Loucy (cell line): ENCODE results near the gene BLCAP.
A peak's percentile ranks its signal among the peaks of the same experiment; 100 is the strongest.

ENCODE experiments used
- H2AFZ ChIP-seq: fragments of 200-600 bp; sonication (generic); 2 replicates; pipeline ENCODE4 v1.6.0; 2016; ENCODE audit warnings: antibody characterized with exemption, mild to moderate bottlenecking, low read length, moderate library complexity
- H3F3A ChIP-seq: fragments of 200-600 bp; 2 replicates; pipeline ENCODE4 v1.6.0; 2016; ENCODE audit warnings: antibody characterized with exemption, low read depth, mild to moderate bottlenecking
- H3K27me3 ChIP-seq: fragments of 200-600 bp; sonication (generic); 2 replicates; pipeline ENCODE4 v1.6.1; 2014; ENCODE audit warnings: low read length, mild to moderate bottlenecking; ENCODE audit not compliant: insufficient read depth, poor library complexity, severe bottlenecking
- H3K36me3 ChIP-seq: fragments of 200-600 bp; sonication (generic); 2 replicates; pipeline ENCODE4 v1.6.1; 2016; ENCODE audit warnings: low read length; ENCODE audit not compliant: insufficient read depth
- H3K4me1 ChIP-seq: fragments of 200-600 bp; sonication (generic); 2 replicates; pipeline ENCODE4 v1.5.1; 2014; ENCODE audit warnings: low read length, mild to moderate bottlenecking; ENCODE audit not compliant: insufficient read depth, poor library complexity, severe bottlenecking
- H3K4me2 ChIP-seq: fragments of 200-600 bp; sonication (generic); 2 replicates; pipeline ENCODE4 v1.6.0; 2014; ENCODE audit warnings: antibody characterized with exemption, low read length, low read depth, mild to moderate bottlenecking; ENCODE audit not compliant: poor library complexity, severe bottlenecking
- H3K4me3 ChIP-seq: fragments of 200-600 bp; sonication (generic); 2 replicates; pipeline ENCODE4 v1.5.1; 2014; ENCODE audit warnings: low read length, mild to moderate bottlenecking, mixed read lengths; ENCODE audit not compliant: poor library complexity, severe bottlenecking
- H3K79me2 ChIP-seq: fragments of 200-600 bp; sonication (generic); 2 replicates; pipeline ENCODE4 v1.6.1; 2014; ENCODE audit warnings: low read length; ENCODE audit not compliant: insufficient read depth
- H3K9ac ChIP-seq: fragments of 200-600 bp; sonication (generic); 2 replicates; pipeline ENCODE4 v1.6.0; 2014; ENCODE audit warnings: mild to moderate bottlenecking, low read depth, low read length, moderate library complexity; ENCODE audit not compliant: poor library complexity, severe bottlenecking
- H3K9me2 ChIP-seq: fragments of 200-600 bp; sonication (generic); replicated peaks from 2 replicates; pipeline ENCODE4 v1.6.1; 2016; ENCODE audit warnings: low read depth, low read length, mixed read lengths
- H3K9me3 ChIP-seq: fragments of 200-600 bp; sonication (generic); 2 replicates; pipeline ENCODE4 v1.6.1; 2014; ENCODE audit warnings: mild to moderate bottlenecking, antibody characterized with exemption, low read length, low read depth; ENCODE audit not compliant: insufficient read depth
- H4K20me1 ChIP-seq: fragments of 200-600 bp; sonication (generic); 2 replicates; pipeline ENCODE4 v1.6.0; 2014; ENCODE audit warnings: antibody characterized with exemption, low read length, mild to moderate bottlenecking; ENCODE audit not compliant: insufficient read depth, poor library complexity, severe bottlenecking
- EZH2phosphoT487 ChIP-seq: fragments of 200-600 bp; IDR thresholded peaks from 2 replicates; pipeline ENCODE4 v1.6.1; 2018; ENCODE audit warnings: antibody characterized with exemption, mild to moderate bottlenecking, moderate library complexity, borderline replicate concordance
- TF ChIP-seq, protein P1 (sequence below): fragments of 200-600 bp; sonication (generic); conservative IDR thresholded peaks from 2 replicates; pipeline ENCODE4 v1.5.1; 2014; ENCODE audit warnings: mild to moderate bottlenecking, antibody characterized with exemption, low read length

BLCAP gene

DNA sequence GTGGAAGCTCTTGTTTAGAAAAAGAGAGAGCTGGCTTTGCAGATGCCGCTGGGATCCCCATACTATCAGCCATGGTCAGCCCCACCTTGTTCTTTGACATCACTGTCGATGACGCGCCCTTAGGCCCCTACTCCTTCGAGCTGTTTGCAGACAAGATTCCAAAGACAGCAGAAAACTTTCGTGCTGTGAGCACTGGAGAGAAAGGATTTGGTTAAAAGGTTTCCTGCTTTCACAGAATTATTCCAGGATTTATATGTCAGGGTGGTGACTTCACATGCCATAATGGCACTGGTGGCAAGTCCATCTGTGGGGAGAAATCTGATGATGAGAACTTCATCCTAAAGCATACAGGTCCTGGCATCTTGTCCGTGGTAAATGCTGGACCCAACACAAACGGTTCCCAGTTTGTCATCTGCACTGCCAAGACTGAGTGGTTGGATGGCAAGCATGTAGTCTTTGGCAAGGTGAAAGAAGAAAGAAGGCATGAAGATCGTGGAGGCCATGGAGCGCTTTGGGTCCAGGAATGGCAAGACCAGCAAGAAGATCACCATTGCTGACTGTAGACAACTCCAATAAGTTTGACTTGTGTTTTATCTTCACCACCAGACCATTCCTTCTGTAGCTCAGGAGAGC is 2.4 kb upstream of the BLCAP start:
- Histone ChIP-seq H3K36me3 (no peaks in the 10 kb centered on the region), H2AFZ (no peak overlapping the region), H3K4me3 (no peak overlapping the region), H3F3A (no peaks in the 10 kb centered on the region), H3K4me2 (no peak overlapping the region), H3K9me3 (no peaks in the 10 kb centered on the region), H3K9ac (no peak overlapping the region), H3K79me2 (peaks cover 30% of the 10 kb centered on the region), H3K9me2 (no peaks in the 10 kb centered on the region), H3K27me3 (no peaks in the 10 kb centered on the region), H3K4me1 (peaks cover 38% of the 10 kb centered on the region), H4K20me1 (peaks cover 24% of the 10 kb centered on the region)
- TF ChIP-seq, protein P1, sequence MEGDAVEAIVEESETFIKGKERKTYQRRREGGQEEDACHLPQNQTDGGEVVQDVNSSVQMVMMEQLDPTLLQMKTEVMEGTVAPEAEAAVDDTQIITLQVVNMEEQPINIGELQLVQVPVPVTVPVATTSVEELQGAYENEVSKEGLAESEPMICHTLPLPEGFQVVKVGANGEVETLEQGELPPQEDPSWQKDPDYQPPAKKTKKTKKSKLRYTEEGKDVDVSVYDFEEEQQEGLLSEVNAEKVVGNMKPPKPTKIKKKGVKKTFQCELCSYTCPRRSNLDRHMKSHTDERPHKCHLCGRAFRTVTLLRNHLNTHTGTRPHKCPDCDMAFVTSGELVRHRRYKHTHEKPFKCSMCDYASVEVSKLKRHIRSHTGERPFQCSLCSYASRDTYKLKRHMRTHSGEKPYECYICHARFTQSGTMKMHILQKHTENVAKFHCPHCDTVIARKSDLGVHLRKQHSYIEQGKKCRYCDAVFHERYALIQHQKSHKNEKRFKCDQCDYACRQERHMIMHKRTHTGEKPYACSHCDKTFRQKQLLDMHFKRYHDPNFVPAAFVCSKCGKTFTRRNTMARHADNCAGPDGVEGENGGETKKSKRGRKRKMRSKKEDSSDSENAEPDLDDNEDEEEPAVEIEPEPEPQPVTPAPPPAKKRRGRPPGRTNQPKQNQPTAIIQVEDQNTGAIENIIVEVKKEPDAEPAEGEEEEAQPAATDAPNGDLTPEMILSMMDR = no peak
- TF ChIP-seq EZH2phosphoT487 = no peak

GRCh38 chr20:37529214-37529967 is 1.7 kb upstream of the BLCAP start:
- Histone ChIP-seq H4K20me1 (peaks cover 26% of the 10 kb centered on the region), H3K9me3 (no peaks in the 10 kb centered on the region), H3F3A (no peaks in the 10 kb centered on the region), H3K36me3 (no peaks in the 10 kb centered on the region), H3K4me2 (peak overlapping the region; percentile 98), H3K4me3 (peak overlapping the region; percentile 99), H3K27me3 (no peaks in the 10 kb centered on the region), H2AFZ (no peak overlapping the region), H3K9ac (peak overlapping the region; percentile 93), H3K79me2 (peaks cover 36% of the 10 kb centered on the region), H3K9me2 (no peaks in the 10 kb centered on the region), H3K4me1 (peaks cover 39% of the 10 kb centered on the region)
- TF ChIP-seq, protein P1 = peak; percentile 48
- TF ChIP-seq EZH2phosphoT487 = no peak

GRCh38 chr20:37528446-37529213 is 954 bp upstream of the BLCAP start:
- Histone ChIP-seq H3K9me2 (no peaks in the 10 kb centered on the region), H4K20me1 (peaks cover 28% of the 10 kb centered on the region), H3K4me3 (peak overlapping the region; percentile 99), H3K4me2 (peak overlapping the region; percentile 98), H3K79me2 (peaks cover 44% of the 10 kb centered on the region), H3K27me3 (no peaks in the 10 kb centered on the region), H3K9ac (peak overlapping the region; percentile 93), H2AFZ (peak overlapping the region; percentile 94), H3K9me3 (no peaks in the 10 kb centered on the region), H3K36me3 (no peaks in the 10 kb centered on the region), H3F3A (no peaks in the 10 kb centered on the region), H3K4me1 (peaks cover 42% of the 10 kb centered on the region)
- TF ChIP-seq, protein P1 = no peak
- no peak for TF ChIP-seq EZH2phosphoT487
